ENCODE results near the gene ARID4B. TPM values are rescaled to one million over a fixed set of nuclear protein-coding genes. Genes with fewer than 3 reads are reported as not detected.
"Not testable (repeated sequence)": the region's sequence is repeated elsewhere in the genome, so short reads cannot be mapped to it uniquely, and the experiment has no call there.

The ARID4B gene
- total RNA-seq, 1 donor from 2014 or later, result 18.3 TPM

GRCh38 chr1:235253219-235253962 is 74.6 kb downstream of the ARID4B start:
- peak; percentile 91 for ATAC-seq
- DNase-seq, result peak; percentile 34
- intact Hi-C loops (cut with micrococcal nuclease), result loop anchor here (10.0 kb wide), 1 partner anchor 81 kb away; no protein-coding TSS in a partner anchor

- no peak for ATAC-seq
- DNase-seq, result no peak
- intact Hi-C loops (cut with micrococcal nuclease), result loop anchor here (10.0 kb wide), 1 partner anchor 84 kb away; no protein-coding TSS in a partner anchor
Measured at GRCh38 chr1:235250430-235250829, 77.5 kb downstream of the ARID4B start.

GRCh38 chr1:235246022-235246948 is 81.7 kb downstream of the ARID4B start:
- DNase-seq (no peak), ATAC-seq (no peak)
- intact Hi-C loops (cut with micrococcal nuclease), result no loop called here

GRCh38 chr1:235244974-235245592 is 82.9 kb downstream of the ARID4B start:
- DNase-seq (no peak), ATAC-seq (no peak)
- intact Hi-C loops (cut with micrococcal nuclease), result no loop called here

GRCh38 chr1:235240960-235241359 is 87.0 kb downstream of the ARID4B start:
- no peak for DNase-seq
- intact Hi-C loops (cut with micrococcal nuclease), result no loop called here
- no peak for ATAC-seq

- DNase-seq, result no peak
- intact Hi-C loops (cut with micrococcal nuclease), result no loop called here
- no peak for ATAC-seq
Measured at GRCh38 chr1:235239851-235240250, 88.1 kb downstream of the ARID4B start.

GRCh38 chr1:235238558-235238957 is 89.4 kb downstream of the ARID4B start:
- intact Hi-C loops (cut with micrococcal nuclease), result no loop called here

GRCh38 chr1:235236128-235236527 is 91.9 kb downstream of the ARID4B start:
- intact Hi-C loops (cut with micrococcal nuclease), result no loop called here
- DNase-seq, result no peak
- no peak for ATAC-seq

More at GRCh38 chr1:235238558-235238957, 89.4 kb downstream of the ARID4B start:
- ATAC-seq (no peak), DNase-seq (no peak)

- intact Hi-C loops (cut with micrococcal nuclease), result no loop called here
- no peak for DNase-seq
- no peak for ATAC-seq
Measured at GRCh38 chr1:235229868-235230267, 98.1 kb downstream of the ARID4B start.

GRCh38 chr1:235227414-235227813 is 100.6 kb downstream of the ARID4B start:
- no peak for DNase-seq
- intact Hi-C loops (cut with micrococcal nuclease), result no loop called here
- ATAC-seq, result no peak

- intact Hi-C loops (cut with micrococcal nuclease), result no loop called here
- no peak for ATAC-seq
- DNase-seq, result no peak
Measured at GRCh38 chr1:235226933-235227332, 101.0 kb downstream of the ARID4B start.

- intact Hi-C loops (cut with micrococcal nuclease), result no loop called here
- DNase-seq (no peak), ATAC-seq (no peak)
Measured at GRCh38 chr1:235225299-235225698, 102.7 kb downstream of the ARID4B start.

GRCh38 chr1:235221653-235222375 is 106.2 kb downstream of the ARID4B start:
- ATAC-seq (no peak), DNase-seq (no peak)
- intact Hi-C loops (cut with micrococcal nuclease), result no loop called here

GRCh38 chr1:235215453-235215852 is 112.5 kb downstream of the ARID4B start:
- intact Hi-C loops (cut with micrococcal nuclease), result no loop called here
- no peak for ATAC-seq
- DNase-seq, result no peak

GRCh38 chr1:235214962-235215361 is 113.0 kb downstream of the ARID4B start:
- intact Hi-C loops (cut with micrococcal nuclease); DNase-seq; ATAC-seq: not testable (repeated sequence)

- intact Hi-C loops (cut with micrococcal nuclease), result no loop called here
Measured at GRCh38 chr1:235213752-235214151, 114.2 kb downstream of the ARID4B start.

GRCh38 chr1:235211517-235211916 is 116.5 kb downstream of the ARID4B start:
- intact Hi-C loops (cut with micrococcal nuclease), result no loop called here
- DNase-seq (no peak), ATAC-seq (no peak)

More at GRCh38 chr1:235213752-235214151, 114.2 kb downstream of the ARID4B start:
- ATAC-seq (no peak), DNase-seq (no peak)

GRCh38 chr1:235207209-235207565 is 120.8 kb downstream of the ARID4B start:
- ATAC-seq (no peak), DNase-seq (no peak)
- intact Hi-C loops (cut with micrococcal nuclease), result no loop called here

Measured in left ventricle myocardium superior (tissue), 1 donor.